Erythroblast (primary cell): ENCODE data around the gene CYB561D2.
A peak's percentile ranks its signal among the peaks of the same experiment; 100 is the strongest.

Experiments
- GATA1 ChIP-seq: IDR thresholded peaks from 2 replicates; pipeline ENCODE4 v1.6.1; 2011; ENCODE audit warnings: low read depth, mild to moderate bottlenecking, control low read depth, low read length, moderate library complexity
- POLR2A ChIP-seq: IDR thresholded peaks from 2 replicates; pipeline ENCODE4 v1.6.1; 2011; ENCODE audit warnings: mild to moderate bottlenecking, low read length

DNA sequence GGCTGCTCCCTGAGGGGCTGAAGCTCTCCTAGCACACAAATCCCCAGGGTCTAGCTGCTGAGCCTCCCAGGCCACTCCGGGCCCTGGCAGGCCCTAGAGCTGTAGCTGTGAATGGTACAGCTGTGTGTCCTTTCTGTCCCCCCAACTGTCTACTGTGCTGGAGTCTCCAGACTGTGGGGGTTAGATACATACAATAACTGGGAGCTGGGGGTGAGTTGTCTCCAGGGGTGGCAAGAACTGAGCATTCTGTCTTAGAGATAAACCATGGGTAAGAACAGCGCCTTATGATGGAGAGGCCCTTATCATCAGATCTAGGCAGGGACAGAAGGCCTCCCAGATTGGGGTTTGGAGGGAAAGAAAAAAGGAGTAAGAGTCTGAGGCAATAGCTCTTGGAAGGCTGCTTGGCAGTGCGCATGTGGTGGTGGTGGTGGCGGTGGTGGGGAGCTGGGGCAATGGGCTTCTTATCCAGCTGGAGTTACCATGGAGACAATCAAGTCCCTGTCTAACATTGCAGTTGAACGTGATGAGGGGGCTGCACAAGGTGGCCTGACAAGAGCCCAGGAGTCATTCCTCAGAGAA, 3.6 kb downstream of the CYB561D2 start:
- TF ChIP-seq POLR2A, result no peak
- TF ChIP-seq GATA1, result peak; percentile 23
